GM19467 (cell line): Measurements from ENCODE around the gene TIMM44.

Experiments used
- ATAC-seq: cut with Tn5 transposase; IDR thresholded peaks from one replicate; pipeline ENCODE4 v1.9.1; 2021; ENCODE audit warnings: mild to moderate bottlenecking, moderate library complexity; ENCODE audit not compliant: unreplicated experiment

The TIMM44 gene

DNA sequence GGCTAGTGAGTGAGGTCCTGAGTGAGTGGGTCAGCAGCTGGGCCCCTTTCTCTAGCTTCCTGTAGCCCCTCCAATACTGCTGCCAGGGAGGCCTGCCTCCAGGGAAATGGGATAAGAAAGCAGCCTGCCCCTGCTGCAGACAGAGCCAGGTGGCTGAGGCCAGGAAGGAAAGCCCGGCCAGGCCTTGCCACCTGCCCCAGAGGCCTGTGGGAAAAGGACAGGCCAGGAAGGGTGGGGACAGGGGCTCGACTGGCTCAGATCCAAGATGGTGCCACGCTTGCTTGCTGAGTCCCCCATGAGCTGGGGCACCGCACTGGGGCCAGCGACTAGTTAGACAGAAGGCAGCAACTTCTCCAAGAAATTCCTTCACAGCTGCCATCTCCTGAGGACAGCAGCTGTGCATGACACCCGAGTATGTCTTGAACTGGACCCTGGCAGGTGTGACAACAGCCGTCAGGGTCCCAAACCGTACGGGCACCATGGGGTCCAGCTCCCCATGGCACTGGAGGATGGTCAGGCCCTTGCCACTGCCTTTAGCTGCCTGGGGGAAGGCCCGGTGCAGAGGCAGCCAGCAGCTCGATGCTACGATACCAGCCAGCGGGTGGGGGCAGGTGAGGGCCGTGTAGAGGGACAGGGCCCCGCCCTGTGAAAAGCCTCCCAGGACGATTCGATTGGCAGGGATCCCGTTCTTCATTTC lies 64.2 kb downstream of the TIMM44 start:
- ATAC-seq = no peak

GRCh38 chr19:7877249-7877836 lies 66.1 kb downstream of the TIMM44 start:
- ATAC-seq = no peak
